Activated naive CD4-positive, alpha-beta T cell treated with Interleukin-2 at 50 U/mL for 16 hours (primary cell): Measurements from ENCODE around the gene ANO8.
"Not testable (repeated sequence)": the region's sequence is repeated elsewhere in the genome, so short reads cannot be mapped to it uniquely, and the experiment has no call there.

ENCODE experiments used
- DNase-seq: peaks from one replicate; pipeline ENCODE4 v3.0.0-alpha.2; 2020

The ANO8 gene

DNA sequence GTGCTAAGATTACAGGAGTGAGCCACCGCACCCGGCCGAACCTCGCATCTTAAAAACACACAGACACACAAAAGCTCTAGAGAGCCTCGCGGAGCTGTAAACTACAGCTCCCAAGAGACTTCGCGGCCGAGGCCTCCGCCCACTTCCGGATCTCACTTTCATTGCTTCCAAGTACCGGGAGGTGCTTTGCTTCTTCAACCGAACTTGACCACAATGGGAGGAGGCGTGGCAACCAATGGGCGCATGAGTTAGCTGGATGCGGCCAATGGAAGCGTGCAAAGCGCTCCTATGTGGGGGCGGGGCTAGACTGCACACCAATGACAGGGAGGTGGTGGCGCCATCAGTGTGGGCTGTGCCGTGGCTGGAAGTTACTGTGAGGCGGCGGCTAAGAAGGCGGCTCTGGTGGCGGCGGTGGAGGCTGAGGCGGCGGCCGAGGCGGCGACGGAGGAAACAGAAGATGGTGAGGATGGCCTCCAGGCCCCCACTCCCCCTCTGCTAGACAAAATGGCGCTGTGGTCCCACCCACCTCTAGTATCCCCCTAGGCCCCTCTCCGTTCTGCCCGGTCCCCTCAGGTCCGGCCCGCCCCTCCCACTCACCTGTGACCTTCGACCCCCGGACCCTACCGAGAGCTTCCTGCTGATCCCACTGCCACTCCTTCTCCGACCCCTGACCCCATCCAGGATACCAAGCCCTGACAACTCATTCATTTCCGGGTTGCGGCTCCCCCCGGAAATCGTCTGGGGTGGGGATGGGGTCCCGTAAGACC lies 25.3 kb downstream of the ANO8 start, which contains the start of gene DDA1:
DDA1 (plus strand) TSS at position 366 of the 767 bp plus-strand sequence; CDS start at position 458, 92 bp downstream.
- DNase-seq = peak; percentile 99

- no peak for DNase-seq
Measured at GRCh38 chr19:17307876-17308377, 26.7 kb downstream of the ANO8 start.

GRCh38 chr19:17306285-17306714 lies 28.4 kb downstream of the ANO8 start:
- DNase-seq = no peak

GRCh38 chr19:17305517-17306284 lies 29.0 kb downstream of the ANO8 start, which contains the start of gene MRPL34:
TSS of gene MRPL34 (plus strand) at chr19:17305872. CDS start at chr19:17305893, 21 bp downstream.
- peak; percentile 95 for DNase-seq

GRCh38 chr19:17305216-17305516 lies 29.5 kb downstream of the ANO8 start:
- DNase-seq = no peak

DNA sequence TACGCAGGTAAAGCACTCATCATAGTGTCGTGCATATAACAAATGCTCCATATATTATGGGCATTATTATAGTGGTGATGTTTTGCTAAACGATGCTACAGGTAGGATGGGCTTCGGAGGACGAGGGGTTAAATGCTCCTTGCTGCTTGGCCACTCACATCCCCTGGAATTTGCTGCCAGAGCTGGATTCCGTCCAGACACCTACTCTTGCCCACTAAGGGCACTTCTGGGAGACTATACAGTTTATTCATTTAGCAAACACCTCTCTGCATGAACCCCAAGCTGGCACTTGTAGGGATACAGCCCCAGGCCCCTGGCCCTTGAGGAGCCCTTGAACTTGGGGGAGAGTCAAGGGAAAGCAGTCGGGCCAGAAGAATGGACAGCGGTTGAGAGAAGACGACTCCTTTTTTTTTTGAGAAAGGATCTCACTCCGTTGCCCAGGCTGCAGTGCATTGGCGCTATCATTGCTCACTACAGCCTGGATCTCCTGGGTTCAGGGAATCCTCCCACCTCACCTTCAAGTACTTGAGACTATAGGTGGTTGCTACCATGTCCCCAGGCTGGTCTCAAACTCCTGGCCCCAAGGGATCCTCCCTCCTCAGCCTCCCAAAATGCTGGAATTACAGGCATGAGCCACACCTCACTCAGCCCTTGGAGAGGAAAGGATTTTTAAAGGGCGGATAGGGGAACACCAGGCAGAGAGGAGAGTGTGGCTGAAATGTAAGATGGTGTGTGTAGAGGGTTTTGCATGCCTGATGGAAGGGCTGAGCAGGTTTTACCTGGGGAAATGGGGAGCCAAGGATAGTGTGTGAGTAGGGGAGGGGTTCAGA lies 30.1 kb downstream of the ANO8 start:
- DNase-seq = no peak

DNA sequence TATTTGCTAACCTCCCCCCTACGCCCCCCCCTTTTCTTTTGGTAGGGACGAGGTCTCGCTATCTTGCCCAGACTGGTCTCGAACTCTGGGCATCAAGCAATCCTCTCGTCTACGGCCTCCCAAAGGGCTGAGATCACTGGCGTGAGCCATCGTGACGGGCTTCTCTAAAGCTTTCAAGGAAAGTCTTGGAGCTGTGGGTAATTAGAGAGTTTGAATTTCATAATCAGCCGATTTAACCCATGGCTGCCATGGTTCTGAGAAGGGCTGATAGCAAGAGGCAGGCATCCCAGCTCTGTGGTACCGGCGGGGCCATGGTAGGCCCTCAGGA lies 30.8 kb downstream of the ANO8 start:
- no peak for DNase-seq

DNA sequence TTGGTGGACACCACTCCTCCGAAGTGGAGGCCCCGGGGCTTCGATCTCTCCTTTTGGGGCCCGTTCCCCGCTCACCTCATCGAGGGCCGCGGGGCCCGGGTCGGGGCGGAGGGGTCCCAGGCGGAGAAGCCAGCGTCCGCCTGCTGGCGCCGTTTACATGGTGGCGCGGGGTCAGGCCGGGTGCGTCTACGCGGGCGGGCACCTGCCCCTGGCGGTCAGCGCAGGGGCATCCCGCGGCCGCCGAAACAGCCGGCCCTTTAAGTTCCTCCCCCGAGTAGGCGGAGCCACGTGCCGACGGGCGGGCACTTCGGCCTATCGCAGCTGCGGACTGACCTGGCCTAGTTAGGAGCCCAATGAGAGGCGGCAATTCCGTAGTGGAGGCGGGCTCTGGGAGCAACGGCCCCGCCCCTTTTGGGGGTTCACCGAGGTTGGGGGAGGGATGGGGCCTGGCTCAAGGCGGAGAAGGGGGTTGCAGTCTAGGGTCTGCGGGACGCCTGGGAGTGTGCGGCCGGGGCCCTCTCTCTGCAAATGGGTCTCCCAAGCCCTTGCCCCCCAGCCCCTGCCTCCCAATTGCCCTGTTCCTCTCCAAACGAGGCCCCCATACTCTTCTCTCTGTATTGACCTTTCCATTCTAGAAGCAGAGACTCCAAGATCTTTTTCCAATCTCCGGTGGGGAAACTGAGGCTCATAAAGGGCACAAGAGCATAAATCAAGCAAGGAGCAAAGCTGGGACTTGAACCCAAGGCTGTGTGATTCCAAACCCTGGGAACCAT lies 31.3 kb downstream of the ANO8 start, which contains the start of gene ABHD8:
ABHD8 (minus strand) TSS at position 259 of the 773 bp plus-strand sequence. CDS start 1,809 bp downstream, outside the sequence.
- DNase-seq = peak; percentile 94

DNA sequence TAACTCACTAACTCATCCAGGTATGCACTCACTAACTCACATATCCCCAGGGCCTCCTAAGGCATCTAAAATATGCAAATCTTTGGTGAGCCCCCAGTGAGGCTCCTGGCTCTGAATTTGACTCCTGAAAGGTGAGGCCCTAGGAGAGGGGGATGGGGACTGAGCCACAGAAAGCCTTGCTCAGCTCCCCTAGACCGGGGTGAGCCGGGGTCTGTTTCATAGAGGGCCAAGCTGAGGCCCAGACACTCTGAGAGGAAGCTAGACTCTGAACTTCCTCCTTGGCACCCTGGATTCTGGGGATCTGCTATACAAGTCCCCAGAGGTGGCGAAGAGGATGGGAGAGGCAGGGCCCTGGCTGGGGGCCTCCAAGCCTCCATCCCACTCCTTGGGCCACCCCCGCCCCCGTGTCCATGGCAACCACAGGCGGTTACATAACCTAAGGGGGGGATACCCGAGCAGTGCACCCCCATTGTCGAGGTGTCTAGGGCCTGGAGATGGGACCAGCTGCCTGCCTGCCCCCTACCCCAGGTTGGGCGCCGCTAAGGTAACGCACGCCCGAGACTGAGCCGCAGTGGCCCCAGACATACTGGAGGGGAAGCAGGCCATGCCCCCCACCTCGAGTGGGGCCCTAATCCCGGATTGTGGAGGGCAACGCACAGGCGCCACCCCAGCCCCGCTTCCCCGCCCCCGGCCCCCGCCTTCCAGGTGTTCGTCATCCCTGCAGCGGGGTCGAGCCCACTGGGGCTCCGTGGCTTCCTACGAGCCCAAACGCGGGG lies 32.1 kb downstream of the ANO8 start:
- no peak for DNase-seq

GRCh38 chr19:17300992-17301619 lies 33.5 kb downstream of the ANO8 start:
- DNase-seq = no peak

- no peak for DNase-seq
Measured at GRCh38 chr19:17296976-17297375, 37.7 kb downstream of the ANO8 start.

DNA sequence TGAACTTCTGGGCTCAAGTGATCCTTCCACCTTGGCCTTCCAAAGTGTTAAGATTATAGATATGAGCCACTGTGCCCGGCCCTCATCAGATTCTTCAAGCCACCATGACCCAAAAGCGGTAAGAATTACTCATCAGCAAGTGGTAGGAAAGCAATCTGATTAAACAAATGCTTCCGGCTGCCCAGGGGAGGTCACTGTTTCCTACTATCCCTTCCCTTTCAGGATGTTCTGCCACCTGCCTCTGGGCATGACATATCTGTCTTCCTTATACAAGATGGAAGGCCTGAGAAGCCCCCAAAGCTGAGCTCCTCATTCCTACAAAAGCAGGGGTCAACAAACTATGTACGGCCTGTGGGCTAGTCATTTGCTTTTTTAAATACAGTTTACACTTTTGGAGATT lies 38.4 kb downstream of the ANO8 start:
- DNase-seq = no peak

GRCh38 chr19:17295551-17295950 lies 39.1 kb downstream of the ANO8 start:
- not testable (repeated sequence) for DNase-seq

GRCh38 chr19:17294051-17294891 lies 40.4 kb downstream of the ANO8 start:
- DNase-seq = peak; percentile 59

GRCh38 chr19:17293605-17294004 lies 41.0 kb downstream of the ANO8 start:
- no peak for DNase-seq

- peak; percentile 82 for DNase-seq
Measured at GRCh38 chr19:17292301-17293074, 42.2 kb downstream of the ANO8 start.

GRCh38 chr19:17289489-17289888 lies 45.2 kb downstream of the ANO8 start:
- DNase-seq = peak; percentile 53

GRCh38 chr19:17286752-17287151 lies 47.9 kb downstream of the ANO8 start:
- no peak for DNase-seq

GRCh38 chr19:17286263-17286662 lies 48.4 kb downstream of the ANO8 start:
- DNase-seq = no peak
